ENCODE data around the gene GPT2.

The GPT2 gene

DNA sequence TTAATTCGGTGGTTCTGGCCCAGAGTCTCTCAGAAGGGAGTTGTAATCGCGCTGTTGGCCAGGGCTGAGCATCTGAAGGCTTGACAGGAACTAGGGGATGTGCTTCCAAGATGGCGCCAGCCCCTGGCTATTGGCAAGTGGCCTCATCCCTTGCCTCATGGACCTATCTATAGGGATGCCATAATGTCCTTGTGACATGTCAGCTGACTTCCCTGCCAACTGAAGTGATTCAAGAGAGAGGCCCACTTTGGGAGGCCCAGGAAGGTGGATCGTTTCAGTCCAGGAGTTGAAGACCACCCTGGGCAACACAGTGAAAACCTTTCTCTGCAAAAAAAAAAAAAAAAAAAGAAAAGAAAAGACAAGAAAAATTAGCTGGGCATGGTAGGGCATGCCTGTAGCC is 38.2 kb upstream of the GPT2 start:
- no peaks in the 10 kb centered on the region for H3K9me2 ChIP-seq (replicated peaks; ENCODE audit: control insufficient read depth, low read length)
- H3K79me2 ChIP-seq (ENCODE audit: control insufficient read depth, low read length), result no peaks in the 10 kb centered on the region
- H3K4me3 ChIP-seq (ENCODE audit: low read length), result no peak overlapping the region
- TF ChIP-seq EZH2phosphoT487 (IDR thresholded peaks at IDR 0.05; ENCODE audit: borderline replicate concordance, low read length) (no peak), CTCF (IDR thresholded peaks at IDR 0.05; ENCODE audit: low read depth, low read length, poor library complexity, severe bottlenecking) (no peak)
- no peaks in the 10 kb centered on the region for H4K20me1 ChIP-seq (ENCODE audit: control insufficient read depth, insufficient read depth, low read depth, low read length)
- H3K4me2 ChIP-seq (ENCODE audit: low read length), result no peak overlapping the region
- H3K9me3 ChIP-seq (ENCODE audit: control insufficient read depth, insufficient read depth, low read length), result no peaks in the 10 kb centered on the region
- no peak overlapping the region for H3K27ac ChIP-seq (ENCODE audit: low read depth, low read length)
- H3K27me3 ChIP-seq (ENCODE audit: control insufficient read depth, low read length), result no peaks in the 10 kb centered on the region
- H3F3A ChIP-seq (ENCODE audit: control insufficient read depth, insufficient read depth), result peaks cover 4% of the 10 kb centered on the region
- no peaks in the 10 kb centered on the region for H3K36me3 ChIP-seq (ENCODE audit: control insufficient read depth, low read length)
- H3K4me1 ChIP-seq (ENCODE audit: control insufficient read depth, low read length), result peaks cover 18% of the 10 kb centered on the region

- Histone ChIP-seq H3K9me3 (ENCODE audit: control insufficient read depth, insufficient read depth, low read length) (no peaks in the 10 kb centered on the region), H3K4me2 (ENCODE audit: low read length) (no peak overlapping the region), H3K4me3 (ENCODE audit: low read length) (no peak overlapping the region), H3K79me2 (ENCODE audit: control insufficient read depth, low read length) (no peaks in the 10 kb centered on the region), H3K36me3 (ENCODE audit: control insufficient read depth, low read length) (no peaks in the 10 kb centered on the region), H3K27ac (ENCODE audit: low read depth, low read length) (no peak overlapping the region), H4K20me1 (ENCODE audit: control insufficient read depth, insufficient read depth, low read depth, low read length) (no peaks in the 10 kb centered on the region), H3K27me3 (ENCODE audit: control insufficient read depth, low read length) (no peaks in the 10 kb centered on the region), H3K9me2 (replicated peaks; ENCODE audit: control insufficient read depth, low read length) (no peaks in the 10 kb centered on the region), H3F3A (ENCODE audit: control insufficient read depth, insufficient read depth) (peaks cover 8% of the 10 kb centered on the region), H3K4me1 (ENCODE audit: control insufficient read depth, low read length) (peaks cover 39% of the 10 kb centered on the region)
- TF ChIP-seq CTCF (IDR thresholded peaks at IDR 0.05; ENCODE audit: low read depth, low read length, poor library complexity, severe bottlenecking) (no peak), EZH2phosphoT487 (IDR thresholded peaks at IDR 0.05; ENCODE audit: borderline replicate concordance, low read length) (no peak)
Measured at GRCh38 chr16:46848768-46849764, 35.1 kb upstream of the GPT2 start.

- Histone ChIP-seq H3K79me2 (ENCODE audit: control insufficient read depth, low read length) (no peaks in the 10 kb centered on the region), H3K27ac (ENCODE audit: low read depth, low read length) (peak overlapping the region; percentile 86), H3F3A (ENCODE audit: control insufficient read depth, insufficient read depth) (peaks cover 8% of the 10 kb centered on the region), H3K4me2 (ENCODE audit: low read length) (peak overlapping the region; percentile 95), H3K9me3 (ENCODE audit: control insufficient read depth, insufficient read depth, low read length) (no peaks in the 10 kb centered on the region), H3K36me3 (ENCODE audit: control insufficient read depth, low read length) (no peaks in the 10 kb centered on the region), H3K9me2 (replicated peaks; ENCODE audit: control insufficient read depth, low read length) (no peaks in the 10 kb centered on the region), H3K4me3 (ENCODE audit: low read length) (peak overlapping the region; percentile 70), H3K27me3 (ENCODE audit: control insufficient read depth, low read length) (no peaks in the 10 kb centered on the region), H3K4me1 (ENCODE audit: control insufficient read depth, low read length) (peaks cover 44% of the 10 kb centered on the region), H4K20me1 (ENCODE audit: control insufficient read depth, insufficient read depth, low read depth, low read length) (no peaks in the 10 kb centered on the region)
- TF ChIP-seq EZH2phosphoT487 (IDR thresholded peaks at IDR 0.05; ENCODE audit: borderline replicate concordance, low read length), result no peak
- TF ChIP-seq CTCF (IDR thresholded peaks at IDR 0.05; ENCODE audit: low read depth, low read length, poor library complexity, severe bottlenecking), result no peak
Measured at GRCh38 chr16:46850619-46851555, 33.3 kb upstream of the GPT2 start.

Measured in DOHH2 (cell line).